CD4-positive, CD25-positive, alpha-beta regulatory T cell (primary cell): ENCODE results near the gene RAD51B. TPM values are rescaled to one million over a fixed set of nuclear protein-coding genes. Genes with fewer than 3 reads are reported as not detected.
A peak's percentile ranks its signal among the peaks of the same experiment; 100 is the strongest.

ENCODE experiments used
- ATAC-seq, 2 donors: fragments of 150-1000 bp; cut with Tn5 transposase; one replicate each; pipeline ENCODE4 v1.10.0; 2021; ENCODE audit warnings: low read depth in 2 of 2, moderate number of reproducible peaks in 2 of 2, moderate library complexity in 1 of 2
- DNase-seq, 3 donors: peaks; one replicate each; pipeline versions ENCODE4 v3.0.0 to v3.0.0-alpha.2; 2012 to 2022; ENCODE audit warnings: mixed read lengths in 1 of 3
- H3K27ac ChIP-seq: one replicate; pipeline ENCODE4 v1.7.0; 2013; ENCODE audit warnings: mild to moderate bottlenecking, low read length; ENCODE audit not compliant: insufficient read depth, poor library complexity, severe bottlenecking
- H3K27me3 ChIP-seq: one replicate; pipeline ENCODE4 v1.7.0; 2013; ENCODE audit warnings: low read length; ENCODE audit not compliant: control insufficient read depth, insufficient read depth
- H3K36me3 ChIP-seq: one replicate; pipeline ENCODE4 v1.7.0; 2013; ENCODE audit warnings: mild to moderate bottlenecking, low read length, moderate library complexity; ENCODE audit not compliant: control insufficient read depth, insufficient read depth
- H3K4me1 ChIP-seq: 2 replicates; pipeline ENCODE4 v1.7.0; 2013; ENCODE audit warnings: mild to moderate bottlenecking, low read length; ENCODE audit not compliant: insufficient read depth, control insufficient read depth, poor library complexity, severe bottlenecking
- H3K4me3 ChIP-seq: one replicate; pipeline ENCODE4 v1.7.0; 2013; ENCODE audit warnings: low read depth, mild to moderate bottlenecking, low read length, moderate library complexity
- H3K9me3 ChIP-seq, 2 experiments: 1 replicate in 1 of 2; 2 replicates in 1 of 2; pipeline ENCODE4 v1.7.0; 2013; ENCODE audit warnings: low read length in 2 of 2, mild to moderate bottlenecking in 1 of 2, moderate library complexity in 1 of 2; ENCODE audit not compliant: control insufficient read depth in 2 of 2
- H3K27ac Mint-ChIP-seq, 3 donors: one replicate each; pipeline ENCODE4 v1.8.0; 2020 to 2022; ENCODE audit warnings: mild to moderate bottlenecking in 3 of 3, mixed read lengths in 3 of 3, moderate library complexity in 2 of 3
- H3K27me3 Mint-ChIP-seq: one replicate; pipeline ENCODE4 v1.8.0; 2022; ENCODE audit warnings: mild to moderate bottlenecking, mixed read lengths
- H3K36me3 Mint-ChIP-seq: one replicate; pipeline ENCODE4 v1.8.0; 2020; ENCODE audit warnings: mixed read lengths
- H3K4me1 Mint-ChIP-seq, 4 donors: one replicate each; pipeline ENCODE4 v1.8.0; 2020 to 2022; ENCODE audit warnings: mixed read lengths in 4 of 4, mild to moderate bottlenecking in 1 of 4
- H3K4me3 Mint-ChIP-seq, 4 donors: one replicate each; pipeline ENCODE4 v1.8.0; 2020 to 2022; ENCODE audit warnings: mild to moderate bottlenecking in 4 of 4, mixed read lengths in 4 of 4, moderate library complexity in 3 of 4
- H3K9me3 Mint-ChIP-seq, 7 donors: one replicate each; pipeline ENCODE4 v1.8.0; 2020 to 2022; ENCODE audit warnings: mixed read lengths in 7 of 7, mild to moderate bottlenecking in 3 of 7, moderate library complexity in 2 of 7
- polyA plus RNA-seq, 4 donors: library from polyadenylated mRNA; unstranded; fragments of 300-500 nt; fragmentation: Illumina TruSeq; gene quantifications; one replicate each; pipeline ENCODE4 v1.2.3, GENCODE V29; 2021
- total RNA-seq: library from RNA; stranded (reverse); gene quantifications from one replicate; pipeline ENCODE4 v1.2.3, GENCODE V29; 2022

RAD51B gene
- total and polyA plus RNA-seq, 5 donors from 2014 or later = 19.1 to 40.2 (median 28.1) TPM

DNA sequence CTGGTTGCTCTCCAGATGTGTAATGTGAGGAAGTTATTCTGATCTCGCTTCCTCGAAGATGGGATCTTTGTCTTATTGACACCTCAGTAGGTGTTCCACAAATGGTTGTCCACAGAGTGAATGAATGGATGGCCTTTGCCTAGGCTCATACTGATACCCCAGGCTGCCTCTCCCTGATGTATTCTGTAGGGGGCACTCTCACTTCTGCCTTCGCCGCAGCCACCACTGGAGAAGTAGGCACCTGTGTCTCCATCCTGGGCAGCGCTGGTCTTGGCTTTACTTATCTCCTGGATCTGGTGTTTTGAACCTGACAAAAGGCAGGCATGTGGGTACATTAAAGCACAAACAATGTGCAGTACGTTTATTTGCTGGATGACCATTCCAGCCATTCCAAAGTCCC is 891.2 kb downstream of the RAD51B start:
- peak overlapping the region; percentile 93 to 95 (median 94) for H3K27ac Mint-ChIP-seq
- H3K9me3 Mint-ChIP-seq = no peaks in the 10 kb centered on the region

GRCh38 chr14:68711561-68712309 is 892.2 kb downstream of the RAD51B start:
- H3K9me3 Mint-ChIP-seq = no peaks in the 10 kb centered on the region
- H3K27ac ChIP-seq = peak overlapping the region; percentile 76
- H3K9me3 ChIP-seq = no peaks in the 10 kb centered on the region
- no peaks in the 10 kb centered on the region for H3K27me3 ChIP-seq
- peaks cover 36% of the 10 kb centered on the region for H3K4me1 ChIP-seq
- peaks cover 4% of the 10 kb centered on the region for H3K27me3 Mint-ChIP-seq
- DNase-seq (peak in 2 of 3 donors; percentile 50 to 79), ATAC-seq (peak; percentile 70 to 75)
- no peaks in the 10 kb centered on the region for H3K36me3 ChIP-seq
- peak overlapping the region; percentile 56 to 71 (median 66) for H3K4me3 Mint-ChIP-seq
- H3K36me3 Mint-ChIP-seq = no peaks in the 10 kb centered on the region
- H3K4me1 Mint-ChIP-seq = peaks cover 22 to 70% (median 56%) of the 10 kb centered on the region in 4 donors
- peak overlapping the region; percentile 93 to 95 (median 94) for H3K27ac Mint-ChIP-seq
- peak overlapping the region; percentile 35 for H3K4me3 ChIP-seq

More for the DNA sequence above, 891.2 kb downstream of the RAD51B start:
- peaks cover 22 to 62% (median 51%) of the 10 kb centered on the region in 4 donors for H3K4me1 Mint-ChIP-seq
- DNase-seq = no peak
- H3K36me3 Mint-ChIP-seq = no peaks in the 10 kb centered on the region
- Histone ChIP-seq H3K27ac (peak overlapping the region; percentile 76), H3K4me1 (peaks cover 36% of the 10 kb centered on the region), H3K9me3 (no peaks in the 10 kb centered on the region), H3K36me3 (no peaks in the 10 kb centered on the region), H3K27me3 (no peaks in the 10 kb centered on the region), H3K4me3 (no peak overlapping the region)
- peaks cover 4% of the 10 kb centered on the region for H3K27me3 Mint-ChIP-seq
- H3K4me3 Mint-ChIP-seq = no peak overlapping the region
- no peak for ATAC-seq

DNA sequence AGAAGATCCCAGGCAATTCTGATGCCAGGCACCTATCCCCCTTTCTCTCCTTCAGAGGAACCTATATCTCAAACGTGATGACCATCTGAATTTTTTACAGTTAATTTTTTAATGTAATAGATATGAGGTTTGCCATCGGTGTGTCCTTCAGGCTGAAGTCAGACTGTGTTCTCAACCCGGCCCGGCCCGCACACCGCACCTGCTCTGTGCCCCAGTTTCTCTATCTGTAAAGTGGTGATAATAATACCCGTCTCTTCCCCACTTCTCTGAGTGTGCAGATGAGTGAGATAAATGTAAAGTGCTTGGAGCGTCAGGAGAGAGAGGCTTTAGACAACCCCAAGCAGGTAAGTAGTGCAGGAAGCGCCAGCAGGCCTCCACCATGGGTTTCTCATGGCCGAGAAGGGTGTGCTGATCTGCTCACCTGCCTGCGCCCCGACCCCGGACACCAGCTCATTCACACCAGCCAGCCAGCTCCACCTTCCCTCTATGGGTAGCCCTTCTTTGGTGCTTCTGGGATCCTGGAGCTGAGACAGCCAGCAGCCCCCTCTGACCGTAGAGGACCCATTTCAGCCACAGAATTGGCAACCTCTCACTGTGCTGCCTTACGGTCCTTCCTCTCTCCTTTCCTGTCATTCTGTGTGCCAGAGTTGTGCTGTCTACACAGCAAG is 893.3 kb downstream of the RAD51B start:
- H3K27me3 ChIP-seq = no peaks in the 10 kb centered on the region
- ATAC-seq = no peak
- no peaks in the 10 kb centered on the region for H3K9me3 Mint-ChIP-seq
- no peaks in the 10 kb centered on the region for H3K36me3 Mint-ChIP-seq
- H3K9me3 ChIP-seq = no peaks in the 10 kb centered on the region
- H3K36me3 ChIP-seq = no peaks in the 10 kb centered on the region
- H3K4me3 ChIP-seq = no peak overlapping the region
- H3K4me3 Mint-ChIP-seq = peak overlapping the region in 3 of 4 donors; percentile 56 to 71 (median 66)
- peak overlapping the region; percentile 93 to 96 (median 94) for H3K27ac Mint-ChIP-seq
- H3K27me3 Mint-ChIP-seq = peaks cover 4% of the 10 kb centered on the region
- H3K4me1 ChIP-seq = peaks cover 36% of the 10 kb centered on the region
- DNase-seq = no peak
- peaks cover 22 to 72% (median 58%) of the 10 kb centered on the region in 4 donors for H3K4me1 Mint-ChIP-seq
- H3K27ac ChIP-seq = peak overlapping the region; percentile 76

- Mint-ChIP-seq H3K36me3 (no peaks in the 10 kb centered on the region), H3K9me3 (peaks cover 0 to 1% (median 0%) of the 10 kb centered on the region in 7 donors), H3K4me1 (peaks cover 27 to 77% (median 62%) of the 10 kb centered on the region in 4 donors), H3K4me3 (no peak overlapping the region), H3K27ac (peak overlapping the region; percentile 93 to 96 (median 94)), H3K27me3 (peaks cover 4% of the 10 kb centered on the region)
- H3K27me3 ChIP-seq = no peaks in the 10 kb centered on the region
- H3K4me1 ChIP-seq = peaks cover 39% of the 10 kb centered on the region
- ATAC-seq = no peak
- no peaks in the 10 kb centered on the region for H3K36me3 ChIP-seq
- no peak for DNase-seq
- H3K9me3 ChIP-seq = no peaks in the 10 kb centered on the region
- H3K27ac ChIP-seq = peak overlapping the region; percentile 76
- H3K4me3 ChIP-seq = no peak overlapping the region
Measured at GRCh38 chr14:68713782-68714181, 894.2 kb downstream of the RAD51B start.

DNA sequence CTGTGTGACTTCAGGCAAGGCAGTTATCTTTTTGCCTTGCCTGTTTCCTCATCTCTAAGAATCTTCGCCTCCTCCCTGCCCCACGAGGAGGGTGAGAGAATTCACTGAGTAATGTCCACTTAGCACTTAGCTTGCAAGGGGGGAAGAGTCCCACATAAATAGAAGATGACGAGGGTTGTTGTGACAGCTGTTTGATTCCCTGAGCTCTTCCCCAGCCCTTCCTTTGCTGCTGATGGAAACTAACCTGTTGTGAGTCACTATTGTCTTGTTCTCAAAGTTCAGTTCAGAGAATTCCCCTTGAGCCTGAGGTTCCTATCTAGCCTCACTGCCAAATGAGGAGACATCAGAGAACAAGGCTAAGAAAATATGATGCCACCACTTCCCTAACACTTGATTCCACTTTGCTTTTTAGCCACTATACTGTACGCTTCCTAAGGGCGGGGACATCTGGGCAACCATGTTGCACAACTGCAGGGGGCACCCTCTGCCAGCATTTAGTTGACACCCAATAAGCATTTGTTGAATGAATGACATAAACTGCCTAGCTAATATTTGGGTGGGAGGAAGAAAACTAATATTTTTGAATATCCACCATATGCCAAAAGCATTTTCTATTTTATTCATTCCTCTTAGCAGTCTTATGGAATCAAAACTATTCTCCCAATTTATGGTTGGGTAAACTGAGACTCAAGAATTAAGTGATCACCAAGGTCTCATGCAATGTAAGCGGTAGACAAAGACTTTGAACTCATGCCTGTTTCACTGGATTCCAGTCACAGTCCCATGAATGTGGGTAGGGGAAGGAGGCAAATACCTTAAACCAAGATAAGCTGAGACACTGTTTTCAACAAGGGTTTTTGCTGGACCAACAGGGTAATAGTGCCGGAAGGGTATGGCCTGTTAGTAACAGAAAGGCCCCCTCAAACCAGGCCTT is 895.7 kb downstream of the RAD51B start:
- Histone ChIP-seq H3K4me1 (peaks cover 45% of the 10 kb centered on the region), H3K27me3 (no peaks in the 10 kb centered on the region), H3K27ac (no peak overlapping the region), H3K4me3 (no peak overlapping the region), H3K36me3 (no peaks in the 10 kb centered on the region), H3K9me3 (no peaks in the 10 kb centered on the region)
- DNase-seq = no peak
- Mint-ChIP-seq H3K27ac (peak overlapping the region in 2 of 3 donors; percentile 85 to 93), H3K4me3 (peak overlapping the region in 2 of 4 donors; percentile 23 to 70), H3K4me1 (peaks cover 39 to 82% (median 72%) of the 10 kb centered on the region in 4 donors), H3K36me3 (no peaks in the 10 kb centered on the region), H3K9me3 (peaks cover 0 to 3% (median 0%) of the 10 kb centered on the region in 7 donors), H3K27me3 (peaks cover 4% of the 10 kb centered on the region)
- peak in 1 of 2 donors; percentile 3 for ATAC-seq

GRCh38 chr14:68716698-68717097 is 897.1 kb downstream of the RAD51B start:
- Mint-ChIP-seq H3K27ac (peak overlapping the region; percentile 21 to 59 (median 32)), H3K4me1 (peaks cover 32 to 73% (median 62%) of the 10 kb centered on the region in 4 donors), H3K27me3 (peaks cover 4% of the 10 kb centered on the region), H3K9me3 (peaks cover 0 to 3% (median 0%) of the 10 kb centered on the region in 7 donors), H3K36me3 (no peaks in the 10 kb centered on the region), H3K4me3 (no peak overlapping the region)
- no peaks in the 10 kb centered on the region for H3K27me3 ChIP-seq
- H3K4me3 ChIP-seq = no peak overlapping the region
- no peaks in the 10 kb centered on the region for H3K36me3 ChIP-seq
- no peak for DNase-seq
- H3K27ac ChIP-seq = no peak overlapping the region
- no peaks in the 10 kb centered on the region for H3K9me3 ChIP-seq
- H3K4me1 ChIP-seq = peaks cover 35% of the 10 kb centered on the region
- ATAC-seq = no peak
